ENCODE data around the gene COPG1.

COPG1 gene

GRCh38 chr3:129278966-129279906, 29.8 kb downstream of the COPG1 start:
- peak; percentile 19 for DNase-seq (ENCODE audit: low read depth)

GRCh38 chr3:129280183-129280582, 30.8 kb downstream of the COPG1 start:
- no peak for DNase-seq (ENCODE audit: low read depth)

GRCh38 chr3:129281726-129282125, 32.3 kb downstream of the COPG1 start:
- no peak for DNase-seq (ENCODE audit: low read depth)

GRCh38 chr3:129282727-129283327, 33.4 kb downstream of the COPG1 start:
- DNase-seq (ENCODE audit: low read depth): no peak

GRCh38 chr3:129286081-129286480, 36.7 kb downstream of the COPG1 start:
- DNase-seq (ENCODE audit: low read depth): no peak

GRCh38 chr3:129288446-129288845, 39.0 kb downstream of the COPG1 start:
- no peak for DNase-seq (ENCODE audit: low read depth)

GRCh38 chr3:129289201-129289921, 40.0 kb downstream of the COPG1 start:
- DNase-seq (ENCODE audit: low read depth): no peak

GRCh38 chr3:129291236-129291886, 42.0 kb downstream of the COPG1 start:
- DNase-seq (ENCODE audit: low read depth): no peak

GRCh38 chr3:129295286-129295685, 45.9 kb downstream of the COPG1 start:
- no peak for DNase-seq (ENCODE audit: low read depth)

- no peak for DNase-seq (ENCODE audit: low read depth)
These were observed 54.9 kb downstream of the COPG1 start for GRCh38 chr3:129304146-129304961.

- DNase-seq (ENCODE audit: low read depth): no peak
These were observed 55.5 kb downstream of the COPG1 start for GRCh38 chr3:129304962-129305222.

- no peak for DNase-seq (ENCODE audit: low read depth)
These were observed 56.2 kb downstream of the COPG1 start for GRCh38 chr3:129305592-129306091.

- no peak for DNase-seq (ENCODE audit: low read depth)
These were observed 59.2 kb downstream of the COPG1 start for GRCh38 chr3:129308636-129309035.

GRCh38 chr3:129310111-129311011, 61.0 kb downstream of the COPG1 start:
- no peak for DNase-seq (ENCODE audit: low read depth)

GRCh38 chr3:129311054-129311902, 61.9 kb downstream of the COPG1 start:
- no peak for DNase-seq (ENCODE audit: low read depth)

- no peak for DNase-seq (ENCODE audit: low read depth)
These were observed 62.7 kb downstream of the COPG1 start for GRCh38 chr3:129312021-129312639.

GRCh38 chr3:129312671-129313414, 63.4 kb downstream of the COPG1 start:
- DNase-seq (ENCODE audit: low read depth): no peak

- no peak for DNase-seq (ENCODE audit: low read depth)
These were observed 63.9 kb downstream of the COPG1 start for GRCh38 chr3:129313415-129313664.

All from activated T-cell treated with anti-CD3 and anti-CD28 coated beads for 1 hour (primary cell).